ENCODE results near the gene HCRTR1.
A peak's percentile ranks its signal among the peaks of the same experiment; 100 is the strongest.

The HCRTR1 gene

GRCh38 chr1:31626223-31627207 is 9.0 kb downstream of the HCRTR1 start:
- DNase-seq, result no peak

GRCh38 chr1:31627301-31627929 is 9.9 kb downstream of the HCRTR1 start:
- no peak for DNase-seq

DNA sequence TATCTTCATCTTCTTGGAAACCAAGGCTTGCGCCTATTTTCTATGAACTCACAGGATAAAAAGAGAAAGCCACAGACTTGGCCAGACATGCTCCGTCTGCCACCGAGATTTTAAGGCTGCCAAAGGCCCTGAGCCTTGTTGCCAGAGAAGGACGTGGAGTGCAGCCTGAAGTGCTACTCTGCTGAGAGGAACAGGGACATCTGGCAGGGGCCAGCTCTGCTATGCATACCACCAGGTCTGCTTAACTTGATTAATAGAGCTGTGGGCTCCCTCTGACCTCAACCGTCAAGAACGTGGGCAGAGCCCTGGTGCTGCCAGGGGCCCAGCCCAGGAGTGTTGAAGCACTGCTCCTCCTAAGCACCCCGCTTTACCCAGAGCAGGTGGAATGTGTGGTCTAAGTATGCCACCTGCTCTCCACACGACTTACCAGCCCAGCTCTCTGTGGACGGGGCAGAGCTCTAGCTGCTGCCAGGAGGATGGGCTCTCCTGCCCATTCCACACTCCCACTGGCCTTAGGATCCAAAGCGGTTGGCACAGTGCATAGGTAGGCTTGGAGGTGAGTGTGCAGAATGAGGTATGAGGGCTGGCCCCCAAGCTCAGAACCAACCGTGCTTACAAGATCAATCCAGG is 10.6 kb downstream of the HCRTR1 start:
- DNase-seq, result no peak

DNA sequence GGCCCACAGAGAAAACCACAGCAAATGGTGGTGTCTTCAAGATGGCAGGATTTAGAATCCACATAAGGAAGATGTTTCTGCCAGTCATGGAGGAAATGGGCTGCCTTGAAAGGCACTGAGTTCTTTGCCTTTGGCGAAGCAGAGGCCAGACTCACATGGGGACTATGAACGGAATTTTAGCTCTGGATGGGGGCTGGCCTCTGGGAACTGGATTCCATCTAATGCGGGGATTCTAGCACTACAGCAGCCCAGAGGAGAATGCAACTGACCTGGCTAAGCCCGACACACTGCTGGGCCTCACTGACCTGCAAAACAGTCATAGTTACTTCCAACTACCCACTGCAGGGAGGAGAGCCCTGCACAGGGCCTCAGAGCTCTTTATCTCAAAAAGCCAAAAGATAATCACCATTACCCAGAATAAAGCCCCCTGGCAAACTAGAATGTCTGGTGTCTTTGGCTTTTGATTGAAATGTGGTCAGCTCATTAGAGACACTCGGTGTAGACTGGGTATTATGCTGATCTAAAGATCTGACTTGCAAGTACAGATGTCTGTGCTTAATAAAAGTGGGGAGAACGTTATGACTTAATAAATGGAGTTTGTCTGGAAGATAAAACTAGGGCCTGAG is 11.6 kb downstream of the HCRTR1 start:
- DNase-seq, result no peak

DNA sequence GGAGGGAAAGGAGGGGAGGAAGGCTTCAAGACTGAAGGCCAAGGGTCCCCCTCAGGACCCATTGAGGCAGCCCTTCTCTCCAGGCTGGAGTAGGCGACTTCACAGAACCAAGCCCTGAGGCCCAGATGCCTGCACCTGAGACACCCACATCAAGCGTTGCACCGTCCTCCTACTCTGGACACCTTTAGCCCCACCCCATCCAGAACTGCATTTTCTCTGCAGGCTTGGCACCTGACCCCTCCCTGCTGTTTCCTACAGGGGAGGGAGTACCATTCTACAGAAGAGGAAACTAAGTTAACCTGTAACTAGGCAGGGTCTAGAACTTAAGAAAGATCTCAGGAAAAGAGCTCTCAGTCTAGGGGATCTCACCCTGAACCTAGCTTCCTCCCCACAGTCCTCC is 15.2 kb downstream of the HCRTR1 start:
- DNase-seq, result no peak

DNA sequence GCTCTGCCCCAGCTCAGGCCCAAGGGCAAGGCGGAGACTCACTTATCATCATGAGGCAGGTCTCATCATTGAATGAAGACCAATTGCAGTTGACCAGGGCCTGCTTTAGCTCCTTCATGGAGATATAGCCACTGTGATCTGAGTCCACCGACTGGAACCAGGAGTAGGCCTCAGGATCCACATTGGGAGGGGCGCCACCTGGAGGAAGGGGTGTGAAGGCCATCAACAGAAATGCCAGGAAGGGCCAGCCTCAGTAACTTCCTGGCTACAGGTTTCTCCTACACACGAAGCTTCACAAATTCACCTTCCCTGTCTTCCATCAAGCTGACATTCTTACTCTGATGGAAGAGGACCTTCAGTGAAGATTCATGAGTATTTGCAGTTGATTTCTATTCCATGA is 15.6 kb downstream of the HCRTR1 start:
- no peak for DNase-seq

DNA sequence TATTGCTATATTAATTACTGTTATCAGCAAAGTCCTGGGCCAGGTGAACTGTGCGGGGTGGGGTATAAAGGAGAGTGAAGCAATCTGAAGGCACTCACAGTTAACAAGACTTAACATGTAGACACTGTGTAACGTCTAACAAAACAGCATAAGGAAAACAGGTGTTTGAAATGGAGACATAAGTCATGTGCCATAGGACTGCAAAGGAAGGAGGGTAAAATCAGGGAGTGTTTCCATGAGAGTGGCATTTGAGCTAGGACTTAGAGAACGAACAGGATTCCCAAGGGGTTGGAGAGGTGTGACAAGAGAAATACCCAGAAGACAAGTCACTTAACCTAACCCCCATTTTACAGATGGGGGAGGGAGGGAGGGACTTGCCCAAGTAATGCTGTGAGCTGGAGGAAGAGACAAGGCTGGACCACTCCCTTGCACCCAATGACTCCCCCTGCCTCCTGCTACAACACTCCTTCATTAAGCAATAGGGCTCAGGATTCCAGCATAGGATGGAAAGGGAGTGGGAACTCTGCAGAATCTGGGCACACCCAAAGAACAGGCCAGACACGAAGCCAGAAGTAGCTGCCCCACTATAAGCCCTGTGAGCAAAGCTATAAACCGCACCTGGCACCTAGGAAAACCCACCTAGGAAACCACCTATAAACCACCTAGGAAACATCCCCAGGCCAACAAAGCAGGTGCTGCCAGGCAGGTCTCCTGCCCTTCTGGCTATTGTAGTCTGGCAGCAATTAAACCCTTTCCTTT is 20.6 kb downstream of the HCRTR1 start:
- no peak for DNase-seq

DNA sequence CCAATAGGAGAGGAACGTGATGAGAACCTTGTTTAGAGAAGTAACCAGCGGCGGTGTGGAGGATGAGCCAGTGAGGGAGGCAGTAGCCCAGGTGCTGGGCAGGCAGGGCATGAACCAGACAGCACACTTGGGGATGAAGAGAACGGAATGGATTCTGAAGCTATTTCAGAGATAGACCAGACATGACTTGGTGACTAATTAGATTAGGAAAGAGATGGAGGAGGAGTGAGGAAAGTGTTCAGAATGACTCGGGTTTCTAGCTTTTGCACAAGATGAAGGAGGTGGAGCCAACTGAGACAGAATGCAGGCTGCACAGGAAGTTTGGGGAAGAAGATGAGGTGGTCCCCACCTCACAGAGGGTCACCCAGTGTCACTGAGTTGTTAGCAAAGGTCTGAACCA is 22.1 kb downstream of the HCRTR1 start:
- DNase-seq, result no peak

- no peak for DNase-seq
Measured at GRCh38 chr1:31640179-31640578, 22.7 kb downstream of the HCRTR1 start.

DNA sequence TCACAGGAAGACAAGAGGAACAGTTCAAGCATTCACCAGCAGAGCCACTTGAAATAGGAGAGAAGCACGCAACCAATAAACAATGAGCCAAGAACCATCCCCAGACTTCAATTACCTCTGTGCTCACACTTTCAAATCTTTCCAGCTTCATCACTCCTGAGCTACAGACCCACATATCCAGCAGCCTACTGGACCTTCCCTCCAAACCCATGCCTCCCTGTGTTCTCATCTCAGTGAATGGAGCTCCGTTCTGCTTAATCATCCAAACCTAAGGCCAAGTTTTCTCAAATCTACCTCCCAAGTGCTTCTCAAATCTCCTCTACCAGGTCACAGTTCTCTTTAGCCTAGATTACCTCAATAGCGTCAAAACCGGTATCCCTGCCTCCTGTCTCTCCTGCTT is 23.5 kb downstream of the HCRTR1 start:
- no peak for DNase-seq

GRCh38 chr1:31642366-31642765 is 24.9 kb downstream of the HCRTR1 start:
- no peak for DNase-seq

GRCh38 chr1:31642897-31643296 is 25.4 kb downstream of the HCRTR1 start:
- no peak for DNase-seq

DNA sequence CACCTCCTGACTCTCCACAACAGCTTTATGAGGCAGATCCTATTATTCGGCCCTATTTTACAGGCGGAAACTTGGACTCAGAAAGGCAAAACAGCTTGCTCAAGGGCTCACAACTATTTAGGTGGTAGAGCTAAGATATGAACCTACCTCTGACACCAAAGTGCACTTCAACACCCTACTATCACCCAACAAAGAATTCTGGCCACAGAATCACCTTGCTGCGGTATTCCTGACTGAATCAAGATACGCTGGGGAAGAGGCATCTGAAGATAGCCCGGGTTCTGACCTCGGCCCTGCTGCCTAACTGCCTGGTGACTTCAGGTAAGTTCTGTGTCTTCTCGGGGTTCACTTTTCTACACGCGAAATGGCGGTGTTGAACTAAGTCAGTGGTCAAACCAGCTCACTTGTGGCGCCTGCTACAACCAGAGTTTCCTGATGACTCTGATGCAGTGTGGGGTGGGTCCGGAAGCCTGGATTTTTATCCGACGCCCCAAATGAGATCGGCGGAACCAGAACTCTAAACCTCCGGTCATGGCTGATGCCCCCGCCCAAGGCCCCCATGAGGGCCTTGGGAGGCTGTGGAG is 26.6 kb downstream of the HCRTR1 start:
- DNase-seq, result no peak

DNA sequence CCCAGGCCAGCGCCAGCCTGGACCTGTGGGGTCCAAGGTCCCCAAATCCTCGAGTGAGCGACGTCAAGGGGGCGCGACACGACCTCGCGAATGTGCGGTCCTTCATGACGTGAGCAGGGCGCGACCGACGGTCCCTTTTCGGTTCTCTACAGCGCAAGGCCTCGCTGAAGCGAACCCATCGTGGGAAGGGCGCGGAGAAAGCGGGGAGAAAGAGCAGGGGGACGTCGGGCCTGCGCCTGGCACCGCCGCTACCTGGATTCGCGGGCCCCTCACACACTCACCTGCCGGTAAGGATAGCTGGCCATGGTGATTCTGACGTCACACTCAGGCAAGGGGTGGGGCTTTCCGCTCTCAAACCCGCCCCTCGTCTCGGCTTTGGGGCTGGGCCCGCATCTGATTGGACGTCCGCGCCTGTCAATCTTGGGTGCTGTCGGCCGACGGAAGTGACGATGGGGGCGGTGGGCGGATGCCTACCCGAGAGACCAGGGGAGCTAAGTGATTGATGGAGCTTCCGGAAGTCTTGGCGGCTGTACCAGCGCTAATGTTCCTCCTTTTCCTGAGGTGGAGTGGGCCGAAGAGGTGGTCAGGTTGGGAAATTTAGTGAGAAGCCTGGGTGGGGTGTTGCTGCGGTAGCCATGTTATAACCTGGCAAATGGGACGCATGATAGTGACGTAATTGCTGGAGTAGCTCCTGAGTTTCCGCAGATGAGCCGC is 27.2 kb downstream of the HCRTR1 start, which contains the start of gene PEF1:
Gene PEF1 (minus strand): TSS at position 317 of the 714 bp plus-strand sequence. CDS start 12 bp downstream, at position 305.
- DNase-seq, result peak; percentile 98 to 99

DNA sequence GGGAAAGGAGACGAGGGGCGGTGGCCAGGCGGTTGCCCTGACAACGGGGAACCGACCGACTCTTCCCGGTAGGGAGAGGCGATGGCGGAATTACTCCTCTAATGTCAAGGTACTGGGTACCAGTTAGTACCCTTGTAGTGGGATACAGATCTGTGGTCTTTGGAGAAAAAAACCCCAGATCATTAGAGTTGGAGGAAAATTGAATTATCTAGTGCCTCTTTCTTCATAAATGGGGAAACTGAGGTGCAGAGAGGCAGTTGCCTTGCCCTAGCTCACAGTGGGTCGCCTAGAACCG is 27.7 kb downstream of the HCRTR1 start:
- DNase-seq, result no peak

DNA sequence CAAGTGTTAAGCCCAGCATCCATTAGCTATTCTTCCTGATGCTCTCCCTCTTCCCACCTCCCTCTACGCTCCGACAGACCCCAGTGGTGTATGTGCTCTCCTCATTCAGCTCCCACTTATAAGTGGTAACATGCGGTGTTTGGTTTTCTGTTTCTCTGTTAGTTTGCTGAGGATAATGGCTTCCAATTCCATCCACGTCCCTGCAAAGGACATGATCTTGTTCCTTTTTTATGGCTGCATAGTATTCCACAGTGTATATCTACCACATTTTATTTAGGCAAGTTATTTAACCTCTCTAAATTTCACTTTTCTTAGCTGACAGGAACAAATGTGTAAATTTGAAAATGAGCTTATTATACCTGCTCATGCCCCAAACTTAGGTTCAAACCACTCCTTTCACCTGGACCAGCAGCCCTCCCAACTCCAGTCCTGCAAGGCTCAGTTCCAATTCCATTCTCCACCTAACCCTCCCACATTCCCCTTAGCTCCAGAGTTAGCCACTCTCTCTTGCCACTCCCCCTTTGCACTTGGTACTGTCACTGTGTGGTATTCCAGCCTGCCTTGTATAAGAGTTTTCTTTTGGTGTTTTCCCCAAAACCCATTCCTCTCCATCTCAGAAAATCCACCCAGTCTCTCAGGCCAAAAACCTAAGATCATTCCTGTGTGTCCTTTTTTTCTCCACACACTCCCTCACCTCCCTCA is 28.9 kb downstream of the HCRTR1 start:
- no peak for DNase-seq

- DNase-seq, result no peak
Measured at GRCh38 chr1:31647106-31647505, 29.6 kb downstream of the HCRTR1 start.

DNA sequence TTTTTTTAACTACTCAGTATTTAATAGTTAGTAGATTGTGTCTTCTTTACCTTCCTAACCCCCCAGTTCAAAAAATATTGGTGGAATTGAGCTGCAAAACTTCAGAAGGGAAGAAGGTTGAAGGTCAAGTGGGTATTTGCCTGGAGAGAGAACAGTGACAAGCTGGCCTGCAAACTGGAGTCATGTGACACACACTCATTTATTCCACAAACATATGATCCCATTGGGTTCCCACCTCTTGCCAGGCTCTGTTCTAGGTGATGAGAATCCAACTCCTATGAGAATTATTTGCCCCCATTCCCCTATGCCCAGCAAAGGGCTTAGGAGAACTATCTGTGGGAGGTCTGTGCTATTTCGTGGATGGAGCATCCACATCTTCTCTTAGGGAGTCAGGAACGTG is 30.7 kb downstream of the HCRTR1 start:
- no peak for DNase-seq

DNA sequence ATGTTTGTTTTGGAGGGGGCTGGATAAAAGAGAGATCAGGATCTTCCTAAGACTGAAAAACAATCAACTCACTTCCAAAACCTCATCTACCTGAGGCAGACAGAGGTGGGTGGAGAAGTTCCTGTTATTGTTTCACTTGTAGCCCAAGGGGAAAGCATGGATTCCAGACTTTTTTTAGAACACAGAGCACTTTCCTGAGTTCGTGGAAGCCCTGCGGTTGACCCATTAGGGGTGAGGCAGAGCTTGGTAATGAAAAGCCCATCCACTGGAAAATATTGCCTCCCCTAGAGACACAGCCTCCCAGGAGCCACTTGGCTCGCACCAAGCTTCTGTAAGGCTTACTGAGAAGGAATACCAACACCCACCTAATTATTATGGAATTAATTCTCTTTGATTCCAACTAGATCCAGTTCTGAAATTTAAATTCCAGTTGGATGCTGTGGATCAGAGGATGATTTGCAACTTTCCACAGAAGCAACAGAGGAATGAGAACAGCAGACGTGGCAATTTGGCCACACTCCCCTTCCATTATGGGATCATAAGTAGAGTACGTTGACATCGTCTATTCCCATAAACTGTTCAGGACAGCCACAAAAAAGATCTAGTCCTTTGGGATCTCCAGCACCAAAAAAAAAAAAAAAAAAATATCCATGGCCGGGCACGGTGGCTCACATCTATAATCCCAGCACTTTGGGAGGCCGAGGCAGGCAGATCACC is 31.3 kb downstream of the HCRTR1 start:
- no peak for DNase-seq
